HG03097 (cell line): Measurements from ENCODE around the gene CT47A7.
"Not testable (repeated sequence)": the region's sequence is repeated elsewhere in the genome, so short reads cannot be mapped to it uniquely, and the experiment has no call there.

Experiments
- ATAC-seq: cut with Tn5 transposase; IDR thresholded peaks from one replicate; pipeline ENCODE4 v1.9.1; 2021; ENCODE audit not compliant: unreplicated experiment, low FRiP score

Gene CT47A7

GRCh38 chrX:120956500-120956899, at the start of gene CT47A7:
CT47A7 (minus strand) TSS chrX:120956600; CDS start chrX:120956345, 255 bp downstream.
- not testable (repeated sequence) for ATAC-seq

DNA sequence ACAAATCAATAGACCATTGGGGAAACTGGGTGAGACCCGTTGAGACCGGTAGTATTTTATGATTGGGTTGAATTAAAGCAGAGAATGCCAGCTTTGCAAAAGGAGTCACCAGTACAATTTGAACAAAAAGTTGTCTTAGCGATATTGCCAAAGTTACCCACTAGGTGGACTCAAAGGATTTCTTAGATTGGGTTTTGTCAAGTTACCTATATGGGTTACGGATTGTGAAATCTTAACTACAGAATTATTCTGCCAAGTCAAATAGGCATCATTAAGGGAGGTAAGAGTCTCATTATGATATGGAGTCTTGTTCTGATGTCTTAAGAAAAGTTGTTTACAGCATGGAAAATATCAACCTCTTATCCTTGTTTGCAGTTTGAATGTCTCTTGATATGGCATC, 44.2 kb upstream of the CT47A7 start:
- no peak for ATAC-seq

DNA sequence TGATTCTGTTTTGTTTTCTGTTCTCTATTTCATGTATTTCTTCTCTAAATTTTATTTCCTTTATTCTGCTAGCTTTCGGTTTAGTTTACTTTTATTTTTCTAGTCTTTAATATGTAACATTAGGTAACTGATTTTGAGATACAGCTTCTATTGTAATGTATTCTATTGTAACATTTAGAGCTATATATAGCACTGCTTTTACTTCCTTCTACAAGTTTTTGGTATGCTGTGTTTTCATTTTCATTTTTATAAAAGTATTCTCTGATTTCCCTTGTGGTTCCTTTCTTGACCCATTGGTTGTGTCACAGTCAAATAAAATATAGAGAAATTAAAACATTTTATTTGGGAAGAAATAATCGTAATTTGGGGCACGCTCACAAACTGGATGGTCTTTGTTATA, 43.0 kb upstream of the CT47A7 start:
- no peak for ATAC-seq

GRCh38 chrX:120985660-120986059, 29.3 kb upstream of the CT47A7 start, which contains the start of gene CT47A1:
CT47A1 (minus strand) TSS chrX:120985760; CDS start chrX:120985529, 231 bp downstream.
- not testable (repeated sequence) for ATAC-seq
